PFSK-1 (cell line): ENCODE measurements around the gene BSND.

Experiments
- FOXP2 ChIP-seq: optimal IDR thresholded peaks from 2 replicates; pipeline ENCODE3; 2011; ENCODE audit warnings: borderline replicate concordance, control low read depth, inconsistent platforms; ENCODE audit not compliant: insufficient read depth; ENCODE audit errors: extremely low read length, extremely low read depth
- POLR2AphosphoS5 ChIP-seq: IDR thresholded peaks from 2 replicates; pipeline ENCODE4 v1.6.1; 2012; ENCODE audit warnings: low read depth, mild to moderate bottlenecking, control low read depth, low read length, moderate library complexity
- SIN3A ChIP-seq: IDR thresholded peaks from 2 replicates; pipeline ENCODE4 v1.6.1; 2012; ENCODE audit warnings: mild to moderate bottlenecking, low read length, moderate library complexity, borderline replicate concordance; ENCODE audit not compliant: insufficient read depth
- TAF1 ChIP-seq: IDR thresholded peaks from 2 replicates; pipeline ENCODE4 v1.6.1; 2012; ENCODE audit warnings: low read length, control low read depth, borderline replicate concordance; ENCODE audit not compliant: insufficient read depth
- TF ChIP-seq, protein P1 (sequence below), 2 experiments: IDR thresholded peaks; 2 replicates each; pipeline versions ENCODE4 v1.6.1 to v1.8.0; 2011 to 2012; ENCODE audit warnings: low read depth in 2 of 2, low read length in 2 of 2, control low read depth in 1 of 2, inconsistent platforms in 1 of 2, mild to moderate bottlenecking in 1 of 2, moderate library complexity in 1 of 2; ENCODE audit not compliant: insufficient read depth in 1 of 2

BSND gene

DNA sequence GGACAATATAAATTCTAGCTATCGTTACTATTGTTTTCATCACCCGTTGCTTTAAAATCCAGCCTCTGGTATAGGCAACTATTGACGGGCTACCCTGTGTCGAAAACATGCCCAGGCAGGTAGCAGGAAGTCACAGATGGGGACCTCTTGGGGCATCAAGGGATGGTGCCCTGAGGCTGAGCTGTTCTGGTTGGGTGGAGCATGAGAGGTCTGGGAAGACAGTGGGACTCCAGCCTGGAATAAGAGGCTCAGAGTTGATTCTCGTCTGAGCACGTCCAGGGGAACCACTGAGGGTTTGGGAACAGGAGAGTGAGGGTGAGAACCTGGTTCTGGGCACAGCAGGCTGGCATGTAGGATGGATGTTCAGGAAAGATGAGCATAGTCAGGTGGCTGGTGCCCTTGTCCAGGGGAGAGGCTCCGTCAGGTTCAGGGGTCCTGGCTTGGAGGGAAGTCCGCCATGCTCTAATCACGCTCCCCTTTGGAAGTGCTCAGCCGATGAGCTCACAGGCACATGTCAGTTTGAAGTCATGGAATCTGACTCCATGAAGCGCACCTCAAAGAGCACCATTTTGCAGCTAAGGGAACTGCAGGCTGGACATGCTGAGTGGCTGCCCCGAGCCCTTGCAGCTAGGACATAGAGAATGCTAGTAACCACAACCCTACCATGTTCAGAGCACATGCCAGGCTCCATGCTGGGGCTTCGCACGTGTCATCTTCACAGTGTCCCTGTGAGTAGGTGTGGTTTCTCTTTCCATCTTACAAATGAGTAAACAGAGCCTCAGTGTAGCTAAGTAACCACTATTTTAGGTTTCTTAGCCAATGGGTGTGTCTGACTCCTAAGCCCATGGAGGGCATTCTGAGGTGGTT, 61.6 kb downstream of the BSND start:
- TF ChIP-seq SIN3A (no peak), TAF1 (no peak), FOXP2 (no peak), POLR2AphosphoS5 (no peak)
- TF ChIP-seq, protein P1, sequence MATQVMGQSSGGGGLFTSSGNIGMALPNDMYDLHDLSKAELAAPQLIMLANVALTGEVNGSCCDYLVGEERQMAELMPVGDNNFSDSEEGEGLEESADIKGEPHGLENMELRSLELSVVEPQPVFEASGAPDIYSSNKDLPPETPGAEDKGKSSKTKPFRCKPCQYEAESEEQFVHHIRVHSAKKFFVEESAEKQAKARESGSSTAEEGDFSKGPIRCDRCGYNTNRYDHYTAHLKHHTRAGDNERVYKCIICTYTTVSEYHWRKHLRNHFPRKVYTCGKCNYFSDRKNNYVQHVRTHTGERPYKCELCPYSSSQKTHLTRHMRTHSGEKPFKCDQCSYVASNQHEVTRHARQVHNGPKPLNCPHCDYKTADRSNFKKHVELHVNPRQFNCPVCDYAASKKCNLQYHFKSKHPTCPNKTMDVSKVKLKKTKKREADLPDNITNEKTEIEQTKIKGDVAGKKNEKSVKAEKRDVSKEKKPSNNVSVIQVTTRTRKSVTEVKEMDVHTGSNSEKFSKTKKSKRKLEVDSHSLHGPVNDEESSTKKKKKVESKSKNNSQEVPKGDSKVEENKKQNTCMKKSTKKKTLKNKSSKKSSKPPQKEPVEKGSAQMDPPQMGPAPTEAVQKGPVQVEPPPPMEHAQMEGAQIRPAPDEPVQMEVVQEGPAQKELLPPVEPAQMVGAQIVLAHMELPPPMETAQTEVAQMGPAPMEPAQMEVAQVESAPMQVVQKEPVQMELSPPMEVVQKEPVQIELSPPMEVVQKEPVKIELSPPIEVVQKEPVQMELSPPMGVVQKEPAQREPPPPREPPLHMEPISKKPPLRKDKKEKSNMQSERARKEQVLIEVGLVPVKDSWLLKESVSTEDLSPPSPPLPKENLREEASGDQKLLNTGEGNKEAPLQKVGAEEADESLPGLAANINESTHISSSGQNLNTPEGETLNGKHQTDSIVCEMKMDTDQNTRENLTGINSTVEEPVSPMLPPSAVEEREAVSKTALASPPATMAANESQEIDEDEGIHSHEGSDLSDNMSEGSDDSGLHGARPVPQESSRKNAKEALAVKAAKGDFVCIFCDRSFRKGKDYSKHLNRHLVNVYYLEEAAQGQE (IDR thresholded peaks at IDR 0.05; ENCODE audit: insufficient read depth in 1 of 2, low read depth in 2 of 2, low read length in 2 of 2): no peak

DNA sequence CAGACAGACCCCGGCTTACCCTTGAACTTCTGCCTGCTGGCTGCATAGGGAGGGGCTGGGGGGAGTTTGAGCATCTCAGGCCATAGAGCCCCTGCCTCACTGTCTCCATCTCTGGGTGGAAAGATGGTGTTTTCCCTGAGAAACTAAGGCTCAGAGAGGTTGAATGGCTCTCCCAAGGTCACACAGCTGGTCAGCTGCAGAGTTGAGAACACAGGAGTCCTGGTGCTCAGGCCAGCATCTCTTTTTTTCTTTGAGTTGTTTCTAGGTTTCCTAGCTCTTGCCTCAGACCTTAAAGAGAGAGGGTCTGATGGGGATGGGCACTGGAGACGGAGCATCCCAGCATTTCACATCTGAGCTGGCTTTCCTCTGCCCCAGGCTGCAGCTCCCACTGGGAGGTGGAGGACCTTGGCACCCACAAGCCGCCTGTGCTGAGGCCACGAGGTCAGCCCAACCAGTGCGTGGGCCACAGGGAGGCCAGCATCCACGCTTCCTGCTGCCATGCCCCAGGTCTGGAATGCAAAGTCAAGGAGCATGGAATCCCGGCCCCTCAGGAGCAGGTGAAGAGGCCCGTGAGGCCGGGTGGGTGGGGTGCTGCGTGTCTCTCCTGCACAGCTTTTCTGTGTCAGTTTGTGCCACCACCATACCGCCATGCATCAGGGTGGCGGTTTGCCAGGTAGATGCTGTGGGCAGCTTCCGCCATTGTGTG, 62.4 kb downstream of the BSND start:
- TF ChIP-seq SIN3A: no peak
- TF ChIP-seq POLR2AphosphoS5: no peak
- TF ChIP-seq, protein P1 (IDR thresholded peaks at IDR 0.05; ENCODE audit: insufficient read depth in 1 of 2, low read depth in 2 of 2, low read length in 2 of 2): no peak
- no peak for TF ChIP-seq TAF1
- no peak for TF ChIP-seq FOXP2
